Peyer's patch (tissue), 4 donors: ENCODE results near the gene PRKRIP1. TPM values are rescaled to one million over a fixed set of nuclear protein-coding genes. Genes with fewer than 3 reads are reported as not detected.
"Not testable (repeated sequence)": the region's sequence is repeated elsewhere in the genome, so short reads cannot be mapped to it uniquely, and the experiment has no call there.

ENCODE experiments used
- DNase-seq, 3 donors: peaks; one replicate each; pipeline ENCODE4 v3.0.0-alpha.2; 2017 to 2019
- H3K27ac ChIP-seq, 4 donors: fragments of 200-600 bp; sonication (generic); one replicate each; pipeline ENCODE4 v1.5.1; 2016 to 2019
- H3K27me3 ChIP-seq, 2 donors: fragments of 200-600 bp; sonication (generic); one replicate each; pipeline ENCODE4 v1.5.1; 2019
- H3K36me3 ChIP-seq, 3 donors: fragments of 200-600 bp; sonication (generic); one replicate each; pipeline ENCODE4 v1.5.1; 2016 to 2019
- H3K4me1 ChIP-seq, 4 donors: fragments of 200-600 bp; sonication (generic); one replicate each; pipeline ENCODE4 v1.5.1; 2016 to 2019
- H3K4me3 ChIP-seq, 4 donors: fragments of 200-600 bp; sonication (generic); 1 replicate in 3 of 4; 2 replicates in 1 of 4; pipeline ENCODE4 v1.5.1; 2016 to 2019; ENCODE audit warnings: mild to moderate bottlenecking in 1 of 4
- H3K9me3 ChIP-seq, 4 donors: fragments of 200-600 bp; sonication (generic); one replicate each; pipeline ENCODE4 v1.5.1; 2016 to 2019; ENCODE audit warnings: mild to moderate bottlenecking in 1 of 4
- CTCF ChIP-seq, 6 experiments: fragments of 450-650 bp in 4 of 6; fragments of 200-600 bp in 2 of 6; sonication (generic) in 1 of 6; IDR thresholded peaks; one replicate each; pipeline ENCODE4 v1.5.1; 2017 to 2019; ENCODE audit warnings: antibody characterized with exemption in 6 of 6, mild to moderate bottlenecking in 3 of 6, moderate library complexity in 1 of 6
- POLR2A ChIP-seq, 2 donors: fragments of 450-650 bp; IDR thresholded peaks; one replicate each; pipeline ENCODE4 v1.5.1; 2017; ENCODE audit warnings: antibody characterized with exemption in 2 of 2, mild to moderate bottlenecking in 2 of 2, moderate library complexity in 2 of 2
- total RNA-seq, 4 donors: library from RNA; depleted of rRNA; stranded (reverse); fragments of >200 nt; gene quantifications; one replicate each; pipeline ENCODE4 v1.1.0, GENCODE V29; 2016

PRKRIP1 gene
- total RNA-seq = 10 to 100 TPM; 20.7 to 63.5 (median 38.2) TPM

GRCh38 chr7:102395873-102396709, at the start of gene PRKRIP1:
TSS of gene PRKRIP1 (plus strand) at chr7:102396363. CDS start at chr7:102396412, 49 bp downstream.
- Histone ChIP-seq H3K27ac (peak within 1 kb of the TSS; percentile 74 to 86 (median 76)), H3K9me3 (no peaks in the 10 kb centered on the region), H3K4me1 (peaks cover 0 to 8% (median 3%) of the 10 kb centered on the region in 4 donors), H3K36me3 (peaks cover 0 to 31% (median 0%) of the 10 kb centered on the region in 3 donors), H3K27me3 (no peaks in the 10 kb centered on the region), H3K4me3 (peak within 1 kb of the TSS; percentile 70 to 94 (median 82))
- peak; percentile 24 to 41 for TF ChIP-seq POLR2A (IDR thresholded peaks at IDR 0.05)
- TF ChIP-seq CTCF (IDR thresholded peaks at IDR 0.05) = no peak
- peak; percentile 88 to 96 (median 93) for DNase-seq

GRCh38 chr7:102346983-102347382, 49.2 kb upstream of the PRKRIP1 start:
- H3K27me3 ChIP-seq, H3K9me3 ChIP-seq, H3K36me3 ChIP-seq, H3K4me3 ChIP-seq, H3K27ac ChIP-seq, H3K4me1 ChIP-seq, DNase-seq: not testable (repeated sequence)

GRCh38 chr7:102356344-102356743, 39.8 kb upstream of the PRKRIP1 start, which contains the start of gene SPDYE6:
TSS of gene SPDYE6 (minus strand) at chr7:102356444. CDS start at chr7:102356023, 421 bp downstream.
- DNase-seq, H3K27me3 ChIP-seq, H3K4me1 ChIP-seq, H3K27ac ChIP-seq, H3K36me3 ChIP-seq, H3K9me3 ChIP-seq, H3K4me3 ChIP-seq: not testable (repeated sequence)

- H3K36me3 ChIP-seq, H3K9me3 ChIP-seq, H3K4me1 ChIP-seq, H3K27me3 ChIP-seq: not testable (repeated sequence)
- Histone ChIP-seq H3K4me3 (peak overlapping the region; percentile 88 to 97 (median 92)), H3K27ac (peak overlapping the region; percentile 87 to 94 (median 89))
- TF ChIP-seq POLR2A (IDR thresholded peaks at IDR 0.05) = peak; percentile 58 to 76
- TF ChIP-seq CTCF (IDR thresholded peaks at IDR 0.05) = peak in 4 of 6 experiments; percentile 5 to 38 (median 28)
- DNase-seq = peak; percentile 92 to 98 (median 94)
These were observed 32.4 kb upstream of the PRKRIP1 start for GRCh38 chr7:102363549-102364393.

GRCh38 chr7:102364394-102364886, 31.7 kb upstream of the PRKRIP1 start:
- not testable (repeated sequence) for H3K4me1 ChIP-seq, DNase-seq, H3K36me3 ChIP-seq, H3K9me3 ChIP-seq, H3K27me3 ChIP-seq
- Histone ChIP-seq H3K4me3 (peak overlapping the region; percentile 88 to 97 (median 92)), H3K27ac (peak overlapping the region; percentile 87 to 94 (median 89))

GRCh38 chr7:102365390-102365789, 30.8 kb upstream of the PRKRIP1 start:
- not testable (repeated sequence) for DNase-seq, H3K27ac ChIP-seq, H3K4me1 ChIP-seq, H3K27me3 ChIP-seq, H3K9me3 ChIP-seq, H3K4me3 ChIP-seq, H3K36me3 ChIP-seq

- H3K4me3 ChIP-seq, DNase-seq, H3K27me3 ChIP-seq, H3K27ac ChIP-seq, H3K9me3 ChIP-seq, H3K4me1 ChIP-seq, H3K36me3 ChIP-seq: not testable (repeated sequence)
These were observed 26.1 kb upstream of the PRKRIP1 start for GRCh38 chr7:102370038-102370437.

- H3K27ac ChIP-seq, H3K4me1 ChIP-seq, H3K27me3 ChIP-seq, DNase-seq, H3K4me3 ChIP-seq, H3K9me3 ChIP-seq: not testable (repeated sequence)
- peaks cover 0 to 16% (median 0%) of the 10 kb centered on the region in 3 donors for H3K36me3 ChIP-seq
These were observed 23.4 kb upstream of the PRKRIP1 start for GRCh38 chr7:102372796-102373195.
